Measurements from ENCODE around the gene AADACL3. TPM values are rescaled to one million over a fixed set of nuclear protein-coding genes. Genes with fewer than 3 reads are reported as not detected.
"Not testable (repeated sequence)": the region's sequence is repeated elsewhere in the genome, so short reads cannot be mapped to it uniquely, and the experiment has no call there.

The AADACL3 gene
- total and polyA plus RNA-seq, 2 of the 8 experiments (the other 6 are each of a cell fraction or from before 2014, with no cell fraction given): 0.33 to 2.3 TPM

GRCh38 chr1:12713651-12714050, 2.3 kb upstream of the AADACL3 start:
- H2BK15ac ChIP-seq (ENCODE audit: low read length); H3K27ac ChIP-seq (ENCODE audit: low read depth, low read length); H3K23me2 ChIP-seq (ENCODE audit: low read depth, low read length); H4K91ac ChIP-seq (replicated peaks; ENCODE audit: insufficient read length, low read length); H3K4ac ChIP-seq (replicated peaks; ENCODE audit: insufficient read length, low read depth, low read length); H3K9me3 ChIP-seq (ENCODE audit: insufficient read depth in 2 of 2, low read depth in 1 of 2, low read length in 1 of 2); FAIRE-seq; H3K27me3 ChIP-seq (replicated peaks in 1 of 4; ENCODE audit: control insufficient read depth in 3 of 4, extremely low read depth in 1 of 4, insufficient read depth in 3 of 4, low read length in 3 of 4); H3K9ac ChIP-seq (replicated peaks in 1 of 4; ENCODE audit: extremely low read depth in 1 of 4, low read depth in 3 of 4, low read length in 3 of 4); H4K5ac ChIP-seq (ENCODE audit: insufficient read length, low read depth, low read length); H3K4me2 ChIP-seq (ENCODE audit: insufficient read depth in 1 of 2, low read depth in 2 of 2, low read length in 2 of 2); H3K79me1 ChIP-seq (ENCODE audit: low read depth, low read length); H3K23ac ChIP-seq (ENCODE audit: insufficient read length); H2BK12ac ChIP-seq (ENCODE audit: low read depth, low read length); H2AFZ ChIP-seq (ENCODE audit: low read length); H4K8ac ChIP-seq (ENCODE audit: extremely low read depth, insufficient read depth, low read length); H4K20me1 ChIP-seq (replicated peaks in 1 of 2; ENCODE audit: control insufficient read depth in 1 of 2, insufficient read depth in 2 of 2, low read length in 2 of 2); H3K14ac ChIP-seq (ENCODE audit: insufficient read length); H3K36me3 ChIP-seq (ENCODE audit: control insufficient read depth in 2 of 4, insufficient read depth in 4 of 4, low read length in 3 of 4); DNase-seq (ENCODE audit: low read depth in 1 of 2, low spot score in 2 of 2); H3K4me3 ChIP-seq (ENCODE audit: extremely low read depth in 1 of 4, insufficient read depth in 2 of 4, low read depth in 3 of 4, low read length in 4 of 4); H2AK5ac ChIP-seq (ENCODE audit: low read depth, low read length); POLR2A ChIA-PET (ENCODE audit: partially characterized antibody); H2BK120ac ChIP-seq (replicated peaks; ENCODE audit: low read depth, low read length); H3K79me2 ChIP-seq (ENCODE audit: control insufficient read depth in 1 of 2, insufficient read depth in 2 of 2, low read length in 2 of 2); H3K56ac ChIP-seq (replicated peaks; ENCODE audit: insufficient read length, low read depth, low read length): not testable (repeated sequence)
- WGBS, 2 experiments (ENCODE audit: extremely low coverage in 1 of 2, insufficient coverage in 1 of 2, insufficient read length in 1 of 2, insufficient replicate concordance in 2 of 2, low coverage in 1 of 2, low lambda C conversion rate in 2 of 2, missing lambda C conversion rate in 1 of 2): 71 to 100% methylated on average over 1 to 5 of the region's 5 CpGs
- 0 out of 2 replicates have a peak overlapping the region, but pooled peaks have one; percentile 55 for H3K18ac ChIP-seq (ENCODE audit: extremely low read depth, low read length)
- peak overlapping the region; percentile 80; the same call in 1 of the 2 replicates for H2BK20ac ChIP-seq (ENCODE audit: low read length)
- H2BK5ac ChIP-seq (ENCODE audit: low read depth, low read length): peak overlapping the region; percentile 94; the same call in 1 of the 2 replicates
- CTCF ChIA-PET (ENCODE audit: partially characterized antibody): interaction anchor here (0.6 to 1.2 kb wide), 3 partner anchors 10 to 113 kb away, joined by 3 read pairs; no protein-coding TSS in a partner anchor
- H3K4me1 ChIP-seq (replicated peaks in 1 of 4; ENCODE audit: control insufficient read depth in 3 of 4, insufficient read depth in 4 of 4, low read length in 3 of 4): peaks cover 9 to 33% (median 26%) of the 10 kb centered on the region in 4 experiments
